ENCODE results near the gene TARBP2. TPM values are rescaled to one million over a fixed set of nuclear protein-coding genes. Genes with fewer than 3 reads are reported as not detected.

Gene TARBP2
- total RNA-seq, 1 experiment from 2014 or later, result 26.4 TPM

GRCh38 chr12:53485955-53486735 is 14.9 kb upstream of the TARBP2 start:
- DNase-seq (ENCODE audit: unreplicated experiment), result no peak
- ChIA-PET POLR2A (interaction anchor here (0.7 to 7.1 kb wide), 7 partner anchors 8 to 23 kb away, joined by 3 to 53 read pairs (median 3); partner anchors contain the start of genes MAP3K12 and TARBP2), CTCF (interaction anchor here (0.6 kb wide), 1 partner anchor 161 kb away, joined by 3 read pairs; no protein-coding TSS in a partner anchor)
- no TSS peak for BruUV-seq (replicated peaks)
- no peaks in the 10 kb centered on the region for H3K27me3 Mint-ChIP-seq (ENCODE audit: insufficient read depth, unreplicated experiment)
- no peak overlapping the region for H3K4me3 Mint-ChIP-seq (ENCODE audit: unreplicated experiment)
- intact Hi-C loops (cut with micrococcal nuclease), result no loop called here
- no peak for TF ChIP-seq CTCF (IDR thresholded peaks at IDR 0.05; ENCODE audit: unreplicated experiment)
- H3K9me3 Mint-ChIP-seq (ENCODE audit: unreplicated experiment), result no peaks in the 10 kb centered on the region
- peaks cover 4% of the 10 kb centered on the region for H3K4me1 Mint-ChIP-seq (ENCODE audit: insufficient read depth, unreplicated experiment)
- H3K27ac Mint-ChIP-seq (ENCODE audit: low read depth, unreplicated experiment), result no peak overlapping the region
- H3K36me3 Mint-ChIP-seq (ENCODE audit: insufficient read depth, unreplicated experiment), result peaks cover 60% of the 10 kb centered on the region

GRCh38 chr12:53486736-53487487 is 14.2 kb upstream of the TARBP2 start:
- Mint-ChIP-seq H3K27me3 (ENCODE audit: insufficient read depth, unreplicated experiment) (no peaks in the 10 kb centered on the region), H3K4me3 (ENCODE audit: unreplicated experiment) (no peak overlapping the region), H3K4me1 (ENCODE audit: insufficient read depth, unreplicated experiment) (peaks cover 4% of the 10 kb centered on the region), H3K27ac (ENCODE audit: low read depth, unreplicated experiment) (no peak overlapping the region), H3K9me3 (ENCODE audit: unreplicated experiment) (no peaks in the 10 kb centered on the region), H3K36me3 (ENCODE audit: insufficient read depth, unreplicated experiment) (peaks cover 53% of the 10 kb centered on the region)
- TF ChIP-seq CTCF (IDR thresholded peaks at IDR 0.05; ENCODE audit: unreplicated experiment), result no peak
- intact Hi-C loops (cut with micrococcal nuclease), result no loop called here
- ChIA-PET CTCF (no interaction called here), POLR2A (interaction anchor here (0.9 to 7.1 kb wide), 5 partner anchors 7 to 22 kb away, joined by 3 to 53 read pairs (median 3); partner anchors contain the start of genes MAP3K12 and TARBP2)
- no TSS peak for BruUV-seq (replicated peaks)
- DNase-seq (ENCODE audit: unreplicated experiment), result no peak

- H3K4me1 Mint-ChIP-seq (ENCODE audit: insufficient read depth, unreplicated experiment), result peaks cover 18% of the 10 kb centered on the region
- POLR2A ChIA-PET, result interaction anchor here (1.0 to 6.5 kb wide), 4 partner anchors 11 to 845 kb away, joined by 3 to 40 read pairs (median 3); partner anchors contain the start of genes MAP3K12 and TARBP2
- no peaks in the 10 kb centered on the region for H3K9me3 Mint-ChIP-seq (ENCODE audit: unreplicated experiment)
- CTCF ChIA-PET, result interaction anchor here (0.6 to 3.1 kb wide), 3 partner anchors 12 to 475 kb away, joined by 3 to 10 read pairs (median 3); no protein-coding TSS in a partner anchor
- peaks cover 31% of the 10 kb centered on the region for H3K36me3 Mint-ChIP-seq (ENCODE audit: insufficient read depth, unreplicated experiment)
- no TSS peak for BruUV-seq (replicated peaks)
- H3K4me3 Mint-ChIP-seq (ENCODE audit: unreplicated experiment), result no peak overlapping the region
- no peak overlapping the region for H3K27ac Mint-ChIP-seq (ENCODE audit: low read depth, unreplicated experiment)
- no peak for DNase-seq (ENCODE audit: unreplicated experiment)
- TF ChIP-seq CTCF (IDR thresholded peaks at IDR 0.05; ENCODE audit: unreplicated experiment), result no peak
- intact Hi-C loops (cut with micrococcal nuclease), result no loop called here
- no peaks in the 10 kb centered on the region for H3K27me3 Mint-ChIP-seq (ENCODE audit: insufficient read depth, unreplicated experiment)
Observed at GRCh38 chr12:53489242-53489864, 11.7 kb upstream of the TARBP2 start.

Measured in MCF 10A (cell line).